HCT116 (cell line): Measurements from ENCODE around the gene ENOSF1. TPM values are rescaled to one million over a fixed set of nuclear protein-coding genes. Genes with fewer than 3 reads are reported as not detected.

Experiments used
- ATAC-seq: fragments of 200-7000 bp; cut with Tn5 transposase; 2 replicates; pipeline ENCODE4 v1.9.1; 2020; ENCODE audit warnings: mild to moderate bottlenecking, moderate library complexity
- BruUV-seq: library from RNA; stranded (reverse); fragments of 400-500 nt; replicated peaks from 2 replicates; lab custom pipeline; 2021; lab: Mats Ljungman, UMichigan
- CTCF ChIA-PET: fragments of 300-600 bp; sonication (Branson Sonifier 250); formaldehyde crosslinking; loops from one replicate; lab custom pipeline; 2021; ENCODE audit warnings: antibody characterized with exemption; lab: Charles Lee
- POLR2A ChIA-PET: fragments of 300-600, 350-600 bp; sonication (Branson Sonifier 250); formaldehyde crosslinking; loops from one replicate; lab custom pipeline; 2021; ENCODE audit warnings: antibody characterized with exemption; lab: Charles Lee
- RAD21 ChIA-PET, 2 experiments: fragments of 300-600 bp; sonication (Branson Sonifier 250); formaldehyde crosslinking; loops; one replicate each; lab custom pipeline; 2023; ENCODE audit warnings: low total read pairs in 2 of 2; ENCODE audit not compliant: uncharacterized antibody in 2 of 2, unreplicated experiment in 2 of 2, low non-redundant PET in 1 of 2; lab: Charles Lee
- DNase-seq: peaks from one replicate; pipeline ENCODE4 v3.0.0-alpha.2; 2010; ENCODE audit warnings: low read depth, low spot score
- H2AFZ ChIP-seq: fragments of 200-600 bp; shearing (Covaris generic), sonication (generic); 2 replicates; pipeline ENCODE4 v1.6.1; 2017; ENCODE audit warnings: low read depth, mixed run types, mixed read lengths, antibody characterized with exemption, low read length; ENCODE audit not compliant: poor library complexity, severe bottlenecking
- H3K27ac ChIP-seq: 2 replicates; pipeline ENCODE4 v1.5.1; 2012; ENCODE audit warnings: low read depth, low read length
- H3K27me3 ChIP-seq: fragments of 200-600 bp; sonication (generic); 2 replicates; pipeline ENCODE4 v1.6.1; 2016; ENCODE audit warnings: mixed run types, low read length, mixed read lengths; ENCODE audit not compliant: insufficient read depth
- H3K36me3 ChIP-seq, 2 experiments: fragments of 200-500 bp in 1 of 2; fragments of 200-600 bp in 1 of 2; sonication (Bioruptor generic) in 1 of 2; sonication (generic) in 1 of 2; 2 replicates each; pipeline versions ENCODE4 v1.5.1 to v1.6.1; 2014 to 2016; ENCODE audit warnings: low read length in 2 of 2, inconsistent platforms in 1 of 2, mixed read lengths in 1 of 2, mixed run types in 1 of 2; ENCODE audit not compliant: insufficient read depth in 2 of 2, control insufficient read depth in 1 of 2
- H3K4me1 ChIP-seq, 2 experiments: fragments of 200-600 bp in 1 of 2; sonication (generic) in 1 of 2; 2 replicates each; pipeline versions ENCODE4 v1.5.1 to v1.6.1; 2012 to 2017; ENCODE audit warnings: low read length in 2 of 2, inconsistent platforms in 1 of 2, mild to moderate bottlenecking in 1 of 2, mixed read lengths in 1 of 2, mixed run types in 1 of 2, moderate library complexity in 1 of 2; ENCODE audit not compliant: insufficient read depth in 2 of 2, control insufficient read depth in 1 of 2
- H3K4me2 ChIP-seq: fragments of 200-600 bp; sonication (generic); 2 replicates; pipeline ENCODE4 v1.6.1; 2017; ENCODE audit warnings: mixed run types, low read length, mixed read lengths
- H3K4me3 ChIP-seq, 2 experiments: fragments of 200-600 bp in 1 of 2; sonication (generic) in 1 of 2; replicated peaks in 1 of 2; 2 replicates each; pipeline ENCODE4 v1.5.1; 2011 to 2016; ENCODE audit warnings: low read length in 2 of 2, control low read depth in 1 of 2, low read depth in 1 of 2, mild to moderate bottlenecking in 1 of 2, mixed read lengths in 1 of 2, mixed run types in 1 of 2
- H3K79me2 ChIP-seq: fragments of 200-600 bp; sonication (generic); 2 replicates; pipeline ENCODE4 v1.6.1; 2017; ENCODE audit warnings: mild to moderate bottlenecking, mixed run types, low read length, moderate library complexity, mixed read lengths; ENCODE audit not compliant: insufficient read depth
- H3K9ac ChIP-seq: fragments of 200-600 bp; sonication (generic); 2 replicates; pipeline ENCODE4 v1.6.1; 2016; ENCODE audit warnings: low read length, mixed read lengths
- H3K9me2 ChIP-seq: fragments of 200-600 bp; sonication (generic), shearing (Covaris generic); 2 replicates; pipeline ENCODE4 v1.6.1; 2017; ENCODE audit warnings: mixed run types, mild to moderate bottlenecking, moderate library complexity; ENCODE audit not compliant: insufficient read depth
- H3K9me3 ChIP-seq, 2 experiments: fragments of 200-500 bp in 1 of 2; fragments of 200-600 bp in 1 of 2; sonication (Bioruptor generic) in 1 of 2; sonication (generic) in 1 of 2; 2 replicates each; pipeline ENCODE4 v1.6.1; 2014 to 2017; ENCODE audit warnings: low read length in 2 of 2, mixed read lengths in 2 of 2, inconsistent platforms in 1 of 2, low read depth in 1 of 2, mild to moderate bottlenecking in 1 of 2, mixed run types in 1 of 2, moderate library complexity in 1 of 2; ENCODE audit not compliant: control insufficient read depth in 1 of 2, insufficient read depth in 1 of 2
- H4K20me1 ChIP-seq: fragments of 200-600 bp; sonication (generic), shearing (Covaris generic); 2 replicates; pipeline ENCODE4 v1.6.1; 2017; ENCODE audit warnings: mixed run types, mild to moderate bottlenecking, moderate library complexity; ENCODE audit not compliant: insufficient read depth
- MAX ChIP-seq: IDR thresholded peaks from 2 replicates; pipeline ENCODE4 v1.6.1; 2012
- RAD21 ChIP-seq: IDR thresholded peaks from 2 replicates; pipeline ENCODE4 v1.6.1; 2012; ENCODE audit warnings: low read depth, mild to moderate bottlenecking
- REST ChIP-seq: IDR thresholded peaks from 2 replicates; pipeline ENCODE4 v1.6.1; 2012; ENCODE audit warnings: low read depth
- SP1 ChIP-seq: IDR thresholded peaks from 2 replicates; pipeline ENCODE4 v1.6.1; 2012; ENCODE audit warnings: low read depth
- intact Hi-C: fragments of 100-400 bp; cut with micrococcal nuclease; formaldehyde crosslinking; loops from 2 replicates; pipeline ENCODE4 v1.10.0; 2022
- total RNA-seq: library from RNA; stranded (reverse); gene quantifications from one replicate; pipeline ENCODE4 v1.2.1, GENCODE V29; 2021; ENCODE audit not compliant: unreplicated experiment

Gene ENOSF1
- total RNA-seq, 1 experiment from 2014 or later = 90.0 TPM

DNA sequence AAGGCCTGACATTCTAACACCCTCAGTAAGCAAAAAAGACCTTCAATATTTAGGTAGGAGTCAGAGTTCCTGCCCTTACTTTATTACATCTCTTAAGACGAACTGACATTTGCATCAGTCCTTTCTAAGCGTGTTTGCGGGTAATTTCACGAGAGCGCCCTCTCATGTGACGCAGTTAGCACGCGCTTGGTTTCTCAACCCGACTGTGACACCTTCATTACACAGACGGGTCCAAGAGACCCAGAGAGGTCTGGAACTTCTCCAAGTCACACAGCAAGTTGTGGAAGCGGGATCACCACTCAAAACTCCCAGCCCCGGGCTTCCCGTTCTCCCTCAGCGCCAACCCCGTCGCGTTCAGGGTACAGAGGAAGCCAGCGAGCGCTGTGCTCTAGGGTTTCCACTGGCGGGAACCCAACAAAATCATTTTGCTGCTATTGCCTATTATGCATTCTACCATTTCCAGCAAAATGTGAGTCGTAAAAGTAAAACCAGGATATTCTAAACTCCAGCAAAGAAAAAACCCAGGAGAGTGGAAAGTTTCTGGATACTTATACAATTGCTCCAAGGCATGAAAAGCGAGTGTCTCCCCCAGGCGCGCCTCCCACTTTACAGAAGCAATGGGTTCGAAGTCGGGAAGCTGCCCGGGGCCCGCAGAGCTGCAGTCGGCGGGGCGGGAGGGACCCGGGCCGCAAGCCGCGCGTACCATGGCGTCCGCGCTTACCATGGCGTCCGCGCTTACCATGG, 601 bp downstream of the ENOSF1 start (continued):
- TF ChIP-seq REST = no peak
- TF ChIP-seq RAD21 = no peak

DNA sequence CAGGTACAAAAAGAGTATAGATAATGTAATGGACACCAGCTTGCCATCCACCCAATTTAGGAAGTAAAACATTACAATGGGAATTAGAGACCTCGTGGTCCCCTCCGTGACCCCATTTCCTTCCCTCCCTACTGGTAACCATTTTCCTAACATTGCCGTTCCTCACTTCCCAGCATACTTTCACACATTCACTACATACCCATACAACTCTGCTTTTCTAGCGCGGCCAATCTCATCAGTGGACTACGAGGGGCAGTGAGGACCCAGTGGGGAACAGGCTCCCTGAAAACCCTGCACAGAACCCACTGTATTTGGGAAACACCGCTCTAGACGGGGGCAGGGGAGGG, 1.1 kb downstream of the ENOSF1 start:
- H3K9me2 ChIP-seq = no peaks in the 10 kb centered on the region
- peak; percentile 4 for ATAC-seq
- intact Hi-C loops = loop anchor here (5.0 kb wide), 1 partner anchor 54 kb away; the partner anchor contains the start of gene TYMS
- H3K4me2 ChIP-seq = peak overlapping the region; percentile 99
- ChIA-PET POLR2A (no interaction called here), RAD21 (no interaction called here), CTCF (interaction anchor here (1.2 kb wide), 1 partner anchor 87 kb away, joined by 3 read pairs; no protein-coding TSS in a partner anchor)
- peaks cover 4 to 5% of the 10 kb centered on the region in 2 experiments; a peak in 2 of 4 replicates for H3K36me3 ChIP-seq
- TF ChIP-seq SP1 (0 out of 2 replicates have a peak, but pooled peaks have one; percentile 8), MAX (no peak)
- no peak overlapping the region for H2AFZ ChIP-seq
- no peaks in the 10 kb centered on the region for H3K9me3 ChIP-seq
- BruUV-seq = no TSS peak
- H3K9ac ChIP-seq = peak overlapping the region; percentile 95
- no peaks in the 10 kb centered on the region for H3K27me3 ChIP-seq
- DNase-seq = no peak
- peak overlapping the region; percentile 70 for H3K27ac ChIP-seq
- peaks cover 58% of the 10 kb centered on the region for H3K79me2 ChIP-seq
- peaks cover 2 to 12% of the 10 kb centered on the region in 2 experiments; a peak in 3 of 4 replicates for H3K4me1 ChIP-seq
- no peaks in the 10 kb centered on the region for H4K20me1 ChIP-seq
- H3K4me3 ChIP-seq = peak overlapping the region; percentile 65 to 82
